GM18873 (cell line): ENCODE measurements around the gene ACADL.
A peak's percentile ranks its signal among the peaks of the same experiment; 100 is the strongest.

Experiments used
- ATAC-seq: cut with Tn5 transposase; IDR thresholded peaks from one replicate; pipeline ENCODE4 v1.9.1; 2021; ENCODE audit warnings: mild to moderate bottlenecking, moderate library complexity, moderate number of reproducible peaks; ENCODE audit not compliant: unreplicated experiment, low FRiP score

The ACADL gene

GRCh38 chr2:210171309-210172218 lies 53.7 kb downstream of the ACADL start, which contains the start of gene KANSL1L:
TSS of gene KANSL1L (minus strand) at chr2:210171409. CDS start at chr2:210154582, 16,827 bp downstream.
- ATAC-seq = peak; percentile 39

- ATAC-seq = peak; percentile 74
Measured at GRCh38 chr2:210170446-210171303, 54.6 kb downstream of the ACADL start.

- no peak for ATAC-seq
Measured at GRCh38 chr2:210170196-210170445, 55.1 kb downstream of the ACADL start.

- ATAC-seq = peak; percentile 36
Measured at GRCh38 chr2:210169516-210170195, 55.6 kb downstream of the ACADL start.

- ATAC-seq = no peak
Measured at GRCh38 chr2:210167227-210167626, 58.0 kb downstream of the ACADL start.

GRCh38 chr2:210162466-210163124 lies 62.7 kb downstream of the ACADL start:
- no peak for ATAC-seq

GRCh38 chr2:210159059-210159458 lies 66.2 kb downstream of the ACADL start:
- no peak for ATAC-seq

- ATAC-seq = no peak
Measured at GRCh38 chr2:210158236-210158635, 67.0 kb downstream of the ACADL start.

GRCh38 chr2:210157526-210157925 lies 67.7 kb downstream of the ACADL start:
- no peak for ATAC-seq

- ATAC-seq = no peak
Measured at GRCh38 chr2:210147614-210148013, 77.6 kb downstream of the ACADL start.
